HFFc6 (cell line): ENCODE data around the gene PACC1. TPM values are rescaled to one million over a fixed set of nuclear protein-coding genes. Genes with fewer than 3 reads are reported as not detected.

ENCODE experiments used
- DNase-seq: peaks from one replicate; pipeline ENCODE4 v3.0.0-alpha.2; 2018
- H3K27ac Mint-ChIP-seq: 2 replicates; pipeline ENCODE4 v1.8.0; 2020; ENCODE audit warnings: mild to moderate bottlenecking, mixed read lengths
- H3K27me3 Mint-ChIP-seq: 2 replicates; pipeline ENCODE4 v1.8.0; 2021; ENCODE audit warnings: mild to moderate bottlenecking, moderate library complexity, mixed read lengths; ENCODE audit not compliant: insufficient read depth
- H3K36me3 Mint-ChIP-seq: 2 replicates; pipeline ENCODE4 v1.8.0; 2021; ENCODE audit warnings: low read depth, mixed read lengths
- H3K4me1 Mint-ChIP-seq: 2 replicates; pipeline ENCODE4 v1.8.0; 2020; ENCODE audit warnings: low read depth, mixed read lengths
- H3K4me3 Mint-ChIP-seq: 2 replicates; pipeline ENCODE4 v1.8.0; 2020; ENCODE audit warnings: mild to moderate bottlenecking, moderate library complexity, mixed read lengths
- H3K9me3 Mint-ChIP-seq: 2 replicates; pipeline ENCODE4 v1.8.0; 2020; ENCODE audit warnings: mild to moderate bottlenecking, mixed read lengths
- CTCF ChIP-seq: fragments of 200-600 bp; sonication (generic); IDR thresholded peaks from 2 replicates; pipeline ENCODE4 v1.5.0; 2021; ENCODE audit warnings: antibody characterized with exemption, mild to moderate bottlenecking
- total RNA-seq, 6 experiments: library from RNA; stranded (reverse); fragmentation: NEBNext Ultra II Directional; extraction: Animal tissue kit (Norgen Biotek cat#: 25700); gene quantifications; 2 replicates in 1 of 6; 3 replicates in 5 of 6; pipeline ENCODE4 v1.2.3, GENCODE V29; 2021

Gene PACC1
- total RNA-seq, 6 experiments from 2014 or later, result 6.9 to 7.6 (median 7.4) TPM

- no peaks in the 10 kb centered on the region for H3K9me3 Mint-ChIP-seq
Observed at GRCh38 chr1:212446333-212446732, 31.6 kb upstream of the PACC1 start.

GRCh38 chr1:212442408-212442807 lies 27.7 kb upstream of the PACC1 start:
- no peak for DNase-seq
- peaks cover 6% of the 10 kb centered on the region; the same call in 1 of the 2 replicates for H3K4me1 Mint-ChIP-seq
- no peak overlapping the region for H3K27ac Mint-ChIP-seq
- H3K9me3 Mint-ChIP-seq, result no peaks in the 10 kb centered on the region
- H3K4me3 Mint-ChIP-seq, result no peak overlapping the region
- H3K36me3 Mint-ChIP-seq, result no peaks in the 10 kb centered on the region
- TF ChIP-seq CTCF, result no peak
- no peaks in the 10 kb centered on the region; the same call in 1 of the 2 replicates for H3K27me3 Mint-ChIP-seq

More at GRCh38 chr1:212446333-212446732, 31.6 kb upstream of the PACC1 start:
- Mint-ChIP-seq H3K27ac (no peak overlapping the region), H3K4me3 (no peak overlapping the region), H3K27me3 (no peaks in the 10 kb centered on the region; the same call in 1 of the 2 replicates), H3K4me1 (peaks cover 6% of the 10 kb centered on the region; the same call in 1 of the 2 replicates), H3K36me3 (no peaks in the 10 kb centered on the region)
- TF ChIP-seq CTCF, result no peak
- DNase-seq, result no peak

- Mint-ChIP-seq H3K27me3 (no peaks in the 10 kb centered on the region; the same call in 1 of the 2 replicates), H3K9me3 (no peaks in the 10 kb centered on the region), H3K27ac (no peak overlapping the region), H3K4me3 (no peak overlapping the region), H3K4me1 (peaks cover 6% of the 10 kb centered on the region; the same call in 1 of the 2 replicates), H3K36me3 (no peaks in the 10 kb centered on the region)
- TF ChIP-seq CTCF, result no peak
- no peak for DNase-seq
Observed at GRCh38 chr1:212440419-212440818, 25.7 kb upstream of the PACC1 start.

GRCh38 chr1:212438831-212439237 lies 24.1 kb upstream of the PACC1 start:
- Mint-ChIP-seq H3K36me3 (0 out of 2 replicates have a peak, but pooled peaks cover 4% of the 10 kb centered on the region), H3K4me1 (peaks cover 17% of the 10 kb centered on the region), H3K4me3 (no peak overlapping the region), H3K27ac (no peak overlapping the region), H3K9me3 (no peaks in the 10 kb centered on the region), H3K27me3 (no peaks in the 10 kb centered on the region; the same call in 1 of the 2 replicates)
- no peak for DNase-seq
- TF ChIP-seq CTCF, result no peak

- Mint-ChIP-seq H3K4me3 (no peak overlapping the region), H3K9me3 (no peaks in the 10 kb centered on the region), H3K4me1 (peaks cover 18% of the 10 kb centered on the region), H3K27ac (no peak overlapping the region), H3K27me3 (no peaks in the 10 kb centered on the region; the same call in 1 of the 2 replicates), H3K36me3 (0 out of 2 replicates have a peak, but pooled peaks cover 4% of the 10 kb centered on the region)
- no peak for DNase-seq
- TF ChIP-seq CTCF, result no peak
Observed at GRCh38 chr1:212437179-212437798, 22.6 kb upstream of the PACC1 start.
